Calu3 (cell line): ENCODE data around the gene GFY. TPM values are rescaled to one million over a fixed set of nuclear protein-coding genes. Genes with fewer than 3 reads are reported as not detected.

ENCODE experiments used
- BruUV-seq: library from RNA; stranded (reverse); fragments of 400-500 nt; replicated peaks from 2 replicates; lab custom pipeline; 2021; lab: Mats Ljungman, UMichigan
- CTCF ChIA-PET: fragments of 300-600 bp; sonication (Branson Sonifier 250); formaldehyde crosslinking; loops from one replicate; lab custom pipeline; 2022; ENCODE audit warnings: antibody characterized with exemption; lab: Charles Lee
- DNase-seq: peaks from one replicate; pipeline ENCODE4 v3.0.0; 2022
- H3K27ac Mint-ChIP-seq: one replicate; pipeline ENCODE4 v1.8.0; 2022; ENCODE audit warnings: mixed read lengths; ENCODE audit not compliant: unreplicated experiment
- H3K27me3 Mint-ChIP-seq: one replicate; pipeline ENCODE4 v1.8.0; 2022; ENCODE audit warnings: mixed read lengths; ENCODE audit not compliant: unreplicated experiment
- H3K36me3 Mint-ChIP-seq: one replicate; pipeline ENCODE4 v1.8.0; 2022; ENCODE audit warnings: mild to moderate bottlenecking, moderate library complexity, mixed read lengths; ENCODE audit not compliant: insufficient read depth, unreplicated experiment
- H3K4me1 Mint-ChIP-seq: one replicate; pipeline ENCODE4 v1.8.0; 2022; ENCODE audit warnings: mild to moderate bottlenecking, low read depth, mixed read lengths; ENCODE audit not compliant: unreplicated experiment
- H3K4me3 Mint-ChIP-seq: one replicate; pipeline ENCODE4 v1.8.0; 2022; ENCODE audit warnings: mild to moderate bottlenecking, low read depth, moderate library complexity, mixed read lengths; ENCODE audit not compliant: unreplicated experiment
- H3K9me3 Mint-ChIP-seq: one replicate; pipeline ENCODE4 v1.8.0; 2022; ENCODE audit warnings: low read depth, mixed read lengths; ENCODE audit not compliant: unreplicated experiment
- CTCF ChIP-seq: fragments of 200-600 bp; IDR thresholded peaks from one replicate; pipeline ENCODE4 v1.8.0; 2022; ENCODE audit warnings: antibody characterized with exemption; ENCODE audit not compliant: unreplicated experiment
- intact Hi-C: fragments of 100-400 bp; cut with micrococcal nuclease; formaldehyde crosslinking; loops from one replicate; pipeline ENCODE4 v1.10.0; 2022; ENCODE audit not compliant: unreplicated experiment
- total RNA-seq: library from RNA; stranded (reverse); gene quantifications from 2 replicates; pipeline ENCODE4 v1.2.3, GENCODE V29; 2022

GFY gene
- total RNA-seq, 1 experiment from 2014 or later = not detected

- Mint-ChIP-seq H3K27ac (peak within 1 kb of the TSS; percentile 99), H3K9me3 (no peaks in the 10 kb centered on the region), H3K36me3 (peaks cover 66% of the 10 kb centered on the region), H3K4me1 (peaks cover 24% of the 10 kb centered on the region), H3K4me3 (peak within 1 kb of the TSS; percentile 96), H3K27me3 (no peaks in the 10 kb centered on the region)
- DNase-seq = peak; percentile 97
- CTCF ChIA-PET = interaction anchor here (0.5 to 1.4 kb wide), 4 partner anchors 9 to 928 kb away, joined by 3 to 14 read pairs (median 4); no protein-coding TSS in a partner anchor
- intact Hi-C loops = loop anchor here (5.0 kb wide), 1 partner anchor 191 kb away; the partner anchor contains the start of genes RRAS and SCAF1
- TF ChIP-seq CTCF = no peak
- TSS peak; percentile 90 for BruUV-seq
Measured at GRCh38 chr19:49451430-49452181, 26.4 kb downstream of the GFY start, which contains the start of gene PIH1D1. Gene PIH1D1 (minus strand): TSS chr19:49451814. CDS start chr19:49451574, 240 bp downstream.

- no peaks in the 10 kb centered on the region for H3K27me3 Mint-ChIP-seq
- H3K36me3 Mint-ChIP-seq = peaks cover 60% of the 10 kb centered on the region
- H3K4me3 Mint-ChIP-seq = peak within 1 kb of the TSS; percentile 96
- TF ChIP-seq CTCF = no peak
- no TSS peak for BruUV-seq
- peaks cover 20% of the 10 kb centered on the region for H3K4me1 Mint-ChIP-seq
- DNase-seq = peak; percentile 99
- intact Hi-C loops = loop anchor here (5.0 kb wide), 1 partner anchor 189 kb away; the partner anchor contains the start of genes RRAS and SCAF1
- CTCF ChIA-PET = interaction anchor here (0.6 to 1.0 kb wide), 6 partner anchors 11 to 200 kb away, joined by 3 to 6 read pairs (median 4); partner anchors contain the start of genes FLT3LG and RPS11
- H3K9me3 Mint-ChIP-seq = no peaks in the 10 kb centered on the region
- H3K27ac Mint-ChIP-seq = peak within 1 kb of the TSS; percentile 99
Measured at GRCh38 chr19:49453013-49453756, 28.0 kb downstream of the GFY start, which contains the start of gene ALDH16A1. Gene ALDH16A1 (plus strand): TSS chr19:49453225. CDS start chr19:49453332, 107 bp downstream.

- no peak for DNase-seq
- no peak for TF ChIP-seq CTCF
- Mint-ChIP-seq H3K36me3 (peaks cover 53% of the 10 kb centered on the region), H3K9me3 (no peaks in the 10 kb centered on the region), H3K27me3 (no peaks in the 10 kb centered on the region), H3K4me3 (peak overlapping the region; percentile 96), H3K27ac (peak overlapping the region; percentile 99), H3K4me1 (peaks cover 14% of the 10 kb centered on the region)
- CTCF ChIA-PET = interaction anchor here (0.6 to 1.0 kb wide), 4 partner anchors 11 to 201 kb away, joined by 3 to 6 read pairs (median 4); partner anchors contain the start of gene FLT3LG
- TSS peak; percentile 89 for BruUV-seq
- intact Hi-C loops = loop anchor here (5.0 kb wide), 1 partner anchor 189 kb away; the partner anchor contains the start of genes RRAS and SCAF1
Measured at GRCh38 chr19:49453757-49454240, 28.6 kb downstream of the GFY start.

- Mint-ChIP-seq H3K27ac (no peak overlapping the region), H3K27me3 (no peaks in the 10 kb centered on the region), H3K9me3 (no peaks in the 10 kb centered on the region), H3K4me3 (no peak overlapping the region), H3K36me3 (peaks cover 34% of the 10 kb centered on the region), H3K4me1 (peaks cover 3% of the 10 kb centered on the region)
- intact Hi-C loops = no loop called here
- no TSS peak for BruUV-seq
- DNase-seq = no peak
- TF ChIP-seq CTCF = no peak
- CTCF ChIA-PET = no interaction called here
Measured at GRCh38 chr19:49455773-49456172, 30.6 kb downstream of the GFY start.
